B cell (primary cell): ENCODE results near the gene TAX1BP3.

Experiments used
- CTCF ChIP-seq: fragments of 200-600 bp; IDR thresholded peaks from one replicate; pipeline ENCODE4 v1.8.0; 2022; ENCODE audit warnings: antibody characterized with exemption, mild to moderate bottlenecking
- EZH2 ChIP-seq: IDR thresholded peaks from 2 replicates; pipeline ENCODE4 v1.6.1; 2012; ENCODE audit warnings: borderline replicate concordance, low read depth, mild to moderate bottlenecking, moderate library complexity, low read length; ENCODE audit not compliant: insufficient read depth, poor library complexity, severe bottlenecking

- TF ChIP-seq CTCF: no peak
- no peak for TF ChIP-seq EZH2
These were observed 21.1 kb downstream of the TAX1BP3 start for GRCh38 chr17:3647251-3647650.
